Adrenal gland (tissue), 12 donors: ENCODE measurements around the gene PUS1. TPM values are rescaled to one million over a fixed set of nuclear protein-coding genes. Genes with fewer than 3 reads are reported as not detected.
A peak's percentile ranks its signal among the peaks of the same experiment; 100 is the strongest.

ENCODE experiments used
- DNase-seq, 7 donors: peaks; one replicate each; pipeline ENCODE4 v3.0.0-alpha.2; 2019 to 2020
- H3K27ac ChIP-seq, 5 donors: fragments of 200-600 bp; sonication (generic) in 4 of 5; 1 replicate in 3 of 5; 2 replicates in 2 of 5; pipeline versions ENCODE4 v1.5.1 to v1.8.0; 2016 to 2020; ENCODE audit warnings: mild to moderate bottlenecking in 1 of 5
- H3K27me3 ChIP-seq: fragments of 200-600 bp; 2 replicates; pipeline ENCODE4 v1.8.0; 2021
- H3K36me3 ChIP-seq, 2 donors: fragments of 200-600 bp; replicated peaks in 1 of 2; 1 replicate in 1 of 2; 2 replicates in 1 of 2; pipeline versions ENCODE4 v1.5.1 to v1.8.0; 2018 to 2022
- H3K4me1 ChIP-seq, 2 donors: fragments of 200-600 bp; replicated peaks in 1 of 2; 1 replicate in 1 of 2; 2 replicates in 1 of 2; pipeline versions ENCODE4 v1.5.1 to v1.8.0; 2018 to 2021
- H3K4me3 ChIP-seq, 4 donors: fragments of 200-600 bp; sonication (generic) in 3 of 4; one replicate each; pipeline ENCODE4 v1.5.1; 2016 to 2018
- H3K9me3 ChIP-seq, 3 donors: fragments of 200-600 bp; sonication (generic) in 1 of 3; replicated peaks in 1 of 3; 1 replicate in 2 of 3; 2 replicates in 1 of 3; pipeline versions ENCODE4 v1.5.1 to v1.8.0; 2016 to 2021
- POLR2A ChIP-seq, 2 donors: fragments of 450-650 bp; IDR thresholded peaks; one replicate each; pipeline ENCODE4 v1.6.1; 2017; ENCODE audit warnings: antibody characterized with exemption in 2 of 2, mild to moderate bottlenecking in 2 of 2, moderate library complexity in 1 of 2
- WGBS, 4 donors: extraction: QIAGEN DNeasy Blood & Tissue Kit in 2 of 4; methylation state at CpG; one replicate each; pipeline versions ENCODE4 v1.1.5 to v1.1.7; 2013 to 2017; 5-methylcytosine and 5-hydroxymethylcytosine counted together
- intact Hi-C, 2 donors: fragments of 100-400 bp; cut with DNase I; formaldehyde crosslinking; loops; one replicate each; pipeline versions ENCODE4 v1.14.1 to v1.15.0; 2022 to 2023
- polyA plus RNA-seq, 3 donors: library from polyadenylated mRNA; stranded (reverse); fragments of 200-250 nt in 2 of 3; fragments of 350-450 nt in 1 of 3; fragmentation: Illumina TruSeq in 1 of 3; extraction: RNeasy Lipid Tissue Mini Kit (QIAGEN cat#74804) in 1 of 3; gene quantifications; one replicate each; pipeline ENCODE4 v1.2.3, GENCODE V29; 2013 to 2014
- total RNA-seq, 9 donors: library from RNA; depleted of rRNA in 4 of 9; stranded (reverse); fragments of >200 nt in 4 of 9; fragments of 120-200 nt in 1 of 9; fragmentation: NEBNext Ultra II Directional in 1 of 9; extraction: Animal tissue kit (Norgen Biotek cat#: 25700) in 1 of 9; gene quantifications; one replicate each; pipeline versions ENCODE4 v1.1.0 to v1.2.4, GENCODE V29; 2013 to 2023
- TF ChIP-seq, protein P1 (sequence below), 6 experiments: fragments of 450-650 bp in 4 of 6; fragments of 200-600 bp in 2 of 6; sonication (generic) in 1 of 6; IDR thresholded peaks; 1 replicate in 5 of 6; 2 replicates in 1 of 6; pipeline versions ENCODE4 v1.5.1 to v1.8.0; 2016 to 2021; ENCODE audit warnings: antibody characterized with exemption in 6 of 6, mild to moderate bottlenecking in 2 of 6, moderate library complexity in 1 of 6
- donor health status: healthy with polysubstance abuse.
- donor health status: Bipolar disorder and iron deficiency.
- donor health status: DM: yes; HTN: yes; CAD: no.
- donor health status: DM: no; HTN: no; CAD: no.
- donor health status: DM: no; HTN: no; CAD: no.
- donor health status: DM: yes; HTN: yes; CAD: no.

The PUS1 gene
- total and polyA plus RNA-seq, 12 donors = 10.0 to 57.4 (median 24.5) TPM

DNA sequence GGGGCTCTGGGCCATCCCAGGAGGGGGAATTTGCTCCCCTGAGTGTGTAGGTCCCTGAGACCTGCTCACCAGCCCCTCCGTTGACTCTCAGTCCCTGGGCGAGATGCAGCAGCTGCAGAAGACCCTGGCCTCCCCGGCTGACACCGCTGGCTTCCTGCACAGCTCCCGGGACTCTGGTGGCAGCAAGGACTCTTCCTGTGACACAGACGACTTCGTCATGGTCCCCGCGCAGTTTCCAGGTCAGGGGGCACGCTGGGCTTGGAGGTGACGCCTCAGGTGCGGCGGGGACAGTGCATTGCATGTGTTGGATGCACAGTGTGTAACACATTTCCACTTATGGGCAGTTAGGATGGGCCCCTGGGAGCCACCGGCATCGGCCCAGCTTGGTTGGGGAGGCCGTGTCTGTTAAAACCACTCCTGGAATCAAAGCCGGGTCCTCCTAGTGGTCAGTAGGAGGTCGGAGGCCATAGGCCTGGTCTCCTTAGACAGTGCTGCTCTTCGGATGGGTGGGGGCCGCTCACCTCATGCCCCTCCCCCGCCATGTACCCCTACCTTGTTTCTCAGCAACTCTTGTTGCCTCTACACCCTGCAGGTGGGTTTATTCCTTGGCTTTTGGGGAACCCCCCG lies 17.1 kb upstream of the PUS1 start:
- Histone ChIP-seq H3K9me3 (no peaks in the 10 kb centered on the region), H3K36me3 (peaks cover 0 to 85% of the 10 kb centered on the region in 2 donors), H3K27me3 (no peaks in the 10 kb centered on the region), H3K27ac (peak overlapping the region in 4 of 5 donors; percentile 26 to 81 (median 60)), H3K4me1 (peaks cover 12 to 34% of the 10 kb centered on the region in 2 donors), H3K4me3 (no peak overlapping the region)
- TF ChIP-seq, protein P1, sequence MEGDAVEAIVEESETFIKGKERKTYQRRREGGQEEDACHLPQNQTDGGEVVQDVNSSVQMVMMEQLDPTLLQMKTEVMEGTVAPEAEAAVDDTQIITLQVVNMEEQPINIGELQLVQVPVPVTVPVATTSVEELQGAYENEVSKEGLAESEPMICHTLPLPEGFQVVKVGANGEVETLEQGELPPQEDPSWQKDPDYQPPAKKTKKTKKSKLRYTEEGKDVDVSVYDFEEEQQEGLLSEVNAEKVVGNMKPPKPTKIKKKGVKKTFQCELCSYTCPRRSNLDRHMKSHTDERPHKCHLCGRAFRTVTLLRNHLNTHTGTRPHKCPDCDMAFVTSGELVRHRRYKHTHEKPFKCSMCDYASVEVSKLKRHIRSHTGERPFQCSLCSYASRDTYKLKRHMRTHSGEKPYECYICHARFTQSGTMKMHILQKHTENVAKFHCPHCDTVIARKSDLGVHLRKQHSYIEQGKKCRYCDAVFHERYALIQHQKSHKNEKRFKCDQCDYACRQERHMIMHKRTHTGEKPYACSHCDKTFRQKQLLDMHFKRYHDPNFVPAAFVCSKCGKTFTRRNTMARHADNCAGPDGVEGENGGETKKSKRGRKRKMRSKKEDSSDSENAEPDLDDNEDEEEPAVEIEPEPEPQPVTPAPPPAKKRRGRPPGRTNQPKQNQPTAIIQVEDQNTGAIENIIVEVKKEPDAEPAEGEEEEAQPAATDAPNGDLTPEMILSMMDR (IDR thresholded peaks at IDR 0.05) = peak in 1 of 6 experiments; percentile 28
- TF ChIP-seq POLR2A (IDR thresholded peaks at IDR 0.05) = no peak
- DNase-seq = no peak
- WGBS, 4 donors = 55 to 65% (median 56%) methylated on average over 10 to 22 of the region's 22 CpGs
- intact Hi-C loops = no loop called here

DNA sequence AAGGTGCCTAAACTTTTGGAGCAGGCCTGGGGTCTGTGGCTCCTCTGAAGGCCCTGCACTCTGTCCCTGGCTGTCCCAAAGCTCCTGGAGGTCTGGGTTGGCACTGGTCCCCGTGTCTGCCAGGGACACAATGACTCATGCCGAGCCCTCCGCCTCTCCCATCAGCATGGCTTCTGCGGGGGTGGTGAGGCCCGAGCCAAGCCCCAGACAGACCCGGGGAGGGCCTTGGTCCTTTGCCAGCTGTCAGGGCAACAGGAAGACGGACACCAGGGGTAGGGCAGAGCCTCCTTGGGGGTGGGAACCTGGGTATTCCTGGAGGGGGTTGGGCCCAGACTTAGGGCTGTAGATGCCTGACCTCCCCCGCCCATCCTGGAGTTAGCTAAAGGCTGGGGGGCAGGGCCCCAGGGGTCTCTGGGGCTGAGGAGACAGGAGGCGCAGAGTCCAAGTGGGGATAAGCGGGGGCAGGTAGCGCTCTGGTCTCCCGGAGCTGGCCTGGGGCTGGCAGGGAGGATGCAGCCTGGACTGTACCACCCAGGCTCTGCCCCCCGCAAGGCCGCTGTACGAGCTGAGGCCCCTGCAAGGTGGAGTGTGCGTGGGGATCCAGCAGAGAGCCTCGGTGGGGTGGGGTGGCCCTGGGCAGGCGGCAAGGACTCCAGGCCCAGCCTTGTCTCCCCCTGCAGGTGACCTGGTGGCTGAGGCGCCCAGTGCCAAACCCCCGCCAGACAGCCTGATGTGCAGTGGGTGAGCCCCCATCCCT lies 16.4 kb upstream of the PUS1 start:
- Histone ChIP-seq H3K9me3 (no peaks in the 10 kb centered on the region), H3K4me3 (no peak overlapping the region), H3K27me3 (no peaks in the 10 kb centered on the region), H3K36me3 (peaks cover 0 to 82% of the 10 kb centered on the region in 2 donors), H3K27ac (peak overlapping the region in 4 of 5 donors; percentile 26 to 81 (median 60)), H3K4me1 (peaks cover 12 to 34% of the 10 kb centered on the region in 2 donors)
- intact Hi-C loops = no loop called here
- TF ChIP-seq, protein P1 (IDR thresholded peaks at IDR 0.05) = no peak
- TF ChIP-seq POLR2A (IDR thresholded peaks at IDR 0.05) = no peak
- DNase-seq = peak; percentile 97 to 100 (median 99)
- WGBS, 4 donors = 44 to 53% (median 48%) methylated on average over 5 to 20 of the region's 20 CpGs

DNA sequence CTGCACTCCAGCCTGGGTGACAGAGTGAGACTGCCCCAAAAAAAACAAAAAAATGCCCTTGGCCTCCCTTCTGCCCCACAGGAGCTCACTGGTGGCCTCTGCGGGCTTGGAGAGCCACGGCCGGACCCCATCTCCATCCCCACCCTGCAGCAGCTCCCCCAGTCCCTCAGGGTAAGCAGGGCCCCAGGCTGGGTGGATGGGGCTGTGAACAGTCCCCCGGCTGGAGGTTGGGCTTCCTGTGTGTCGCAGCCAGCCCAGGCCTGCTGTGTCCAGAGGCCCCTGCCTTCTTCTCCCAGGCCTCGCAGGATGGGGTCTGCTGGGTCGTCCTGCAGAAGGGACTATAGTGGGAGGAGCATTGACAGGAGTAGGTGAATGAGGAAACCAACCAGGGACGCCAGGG lies 15.4 kb upstream of the PUS1 start:
- Histone ChIP-seq H3K27ac (no peak overlapping the region), H3K9me3 (no peaks in the 10 kb centered on the region), H3K36me3 (peaks cover 0 to 75% of the 10 kb centered on the region in 2 donors), H3K4me1 (peaks cover 12 to 34% of the 10 kb centered on the region in 2 donors), H3K4me3 (no peak overlapping the region), H3K27me3 (no peaks in the 10 kb centered on the region)
- TF ChIP-seq, protein P1 (IDR thresholded peaks at IDR 0.05) = no peak
- TF ChIP-seq POLR2A (IDR thresholded peaks at IDR 0.05) = no peak
- 60 to 84% (median 77%) methylated on average over 1 to 8 of the region's 8 CpGs; no CpG with 5 or more reads in 1 of the 4 donors for WGBS, 4 donors
- no peak for DNase-seq
- intact Hi-C loops = no loop called here

DNA sequence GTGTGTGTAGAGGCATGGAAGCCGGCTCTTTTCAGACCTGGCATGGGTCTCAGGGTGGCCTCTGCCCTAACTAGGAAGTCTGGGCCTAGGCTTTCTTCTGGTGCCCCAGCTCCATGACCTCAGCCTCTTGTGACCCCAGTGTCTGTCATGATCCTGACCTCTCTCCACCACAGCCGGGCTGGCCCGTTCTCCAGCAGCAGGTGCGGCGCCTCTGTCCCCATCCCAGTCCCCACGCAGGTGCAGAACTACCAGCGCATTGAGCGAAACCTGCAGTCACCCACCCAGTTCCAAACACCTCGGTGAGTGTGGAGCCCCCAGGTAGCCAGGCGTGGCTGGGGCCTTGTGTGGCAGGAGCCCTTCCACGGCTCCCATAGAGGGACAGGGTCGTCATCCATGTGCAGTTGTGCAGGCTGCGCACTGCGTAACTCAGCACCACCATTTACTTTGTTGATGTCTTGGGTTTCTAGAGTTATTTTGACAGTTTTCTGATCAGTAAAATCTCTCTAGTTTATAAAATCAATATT lies 14.8 kb upstream of the PUS1 start:
- peaks cover 0 to 72% of the 10 kb centered on the region in 2 donors for H3K36me3 ChIP-seq

More for the DNA sequence above, 14.8 kb upstream of the PUS1 start:
- DNase-seq = peak in 1 of 7 donors; percentile 19
- H3K4me3 ChIP-seq = no peak overlapping the region
- H3K27me3 ChIP-seq = no peaks in the 10 kb centered on the region
- TF ChIP-seq, protein P1 (IDR thresholded peaks at IDR 0.05) = no peak
- TF ChIP-seq POLR2A (IDR thresholded peaks at IDR 0.05) = no peak
- H3K4me1 ChIP-seq = peaks cover 12 to 34% of the 10 kb centered on the region in 2 donors
- peak overlapping the region in 1 of 5 donors; percentile 13 for H3K27ac ChIP-seq
- no peaks in the 10 kb centered on the region for H3K9me3 ChIP-seq
- 87 to 95% (median 92%) methylated on average over 13 to 14 of the region's 14 CpGs for WGBS, 4 donors
- intact Hi-C loops = no loop called here
